ENCODE measurements around the gene FCN3. TPM values are rescaled to one million over a fixed set of nuclear protein-coding genes. Genes with fewer than 3 reads are reported as not detected.
A peak's percentile ranks its signal among the peaks of the same experiment; 100 is the strongest.

FCN3 gene
- total RNA-seq, 2 donors from 2014 or later: 0.26 TPM; not detected in 1

DNA sequence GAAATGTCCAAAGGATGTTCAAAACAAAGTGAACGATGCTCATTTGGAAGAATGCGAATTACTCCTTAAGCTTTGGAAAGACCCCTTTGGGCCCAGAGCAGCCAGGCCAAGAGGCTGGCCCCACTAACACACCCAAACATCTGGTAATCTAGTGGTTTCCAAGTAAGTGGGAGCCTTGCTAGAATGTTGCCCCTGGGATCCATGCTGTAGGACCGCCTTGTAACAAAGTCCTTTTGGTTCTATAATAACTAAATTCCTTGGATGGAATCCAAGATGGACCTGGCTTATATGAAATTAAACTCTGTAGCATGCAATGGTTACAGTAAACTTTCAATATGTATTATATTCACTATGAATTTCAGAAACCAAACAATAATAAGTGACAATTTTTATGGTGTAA, 43.1 kb upstream of the FCN3 start:
- 67 to 78% methylated on average over 1 to 3 of the region's 3 CpGs for WGBS, 2 experiments (ENCODE audit: insufficient coverage in 1 of 2, insufficient read length in 1 of 2)
- no peaks in the 10 kb centered on the region for H3K9me3 ChIP-seq (ENCODE audit: control insufficient read depth, low read length)
- H3K9ac ChIP-seq (ENCODE audit: extremely low read depth, low read length, poor library complexity, severe bottlenecking): no peak overlapping the region
- Mint-ChIP-seq H3K4me3 (no peak overlapping the region), H3K27ac (peak overlapping the region; percentile 54), H3K36me3 (ENCODE audit: low read depth) (peaks cover 53% of the 10 kb centered on the region), H3K9me3 (no peaks in the 10 kb centered on the region), H3K27me3 (ENCODE audit: insufficient read depth) (no peaks in the 10 kb centered on the region), H3K4me1 (peaks cover 22% of the 10 kb centered on the region)
- H3K27ac ChIP-seq (ENCODE audit: low read depth, low read length): peak overlapping the region; percentile 55
- H3K4me1 ChIP-seq (ENCODE audit: control insufficient read depth, insufficient read depth, low read length): peaks cover 5% of the 10 kb centered on the region
- H3K4me3 ChIP-seq (ENCODE audit: low read length): no peak overlapping the region
- TF ChIP-seq, protein P1, sequence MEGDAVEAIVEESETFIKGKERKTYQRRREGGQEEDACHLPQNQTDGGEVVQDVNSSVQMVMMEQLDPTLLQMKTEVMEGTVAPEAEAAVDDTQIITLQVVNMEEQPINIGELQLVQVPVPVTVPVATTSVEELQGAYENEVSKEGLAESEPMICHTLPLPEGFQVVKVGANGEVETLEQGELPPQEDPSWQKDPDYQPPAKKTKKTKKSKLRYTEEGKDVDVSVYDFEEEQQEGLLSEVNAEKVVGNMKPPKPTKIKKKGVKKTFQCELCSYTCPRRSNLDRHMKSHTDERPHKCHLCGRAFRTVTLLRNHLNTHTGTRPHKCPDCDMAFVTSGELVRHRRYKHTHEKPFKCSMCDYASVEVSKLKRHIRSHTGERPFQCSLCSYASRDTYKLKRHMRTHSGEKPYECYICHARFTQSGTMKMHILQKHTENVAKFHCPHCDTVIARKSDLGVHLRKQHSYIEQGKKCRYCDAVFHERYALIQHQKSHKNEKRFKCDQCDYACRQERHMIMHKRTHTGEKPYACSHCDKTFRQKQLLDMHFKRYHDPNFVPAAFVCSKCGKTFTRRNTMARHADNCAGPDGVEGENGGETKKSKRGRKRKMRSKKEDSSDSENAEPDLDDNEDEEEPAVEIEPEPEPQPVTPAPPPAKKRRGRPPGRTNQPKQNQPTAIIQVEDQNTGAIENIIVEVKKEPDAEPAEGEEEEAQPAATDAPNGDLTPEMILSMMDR (conservative IDR thresholded peaks at IDR 0.05): no peak
- H3K36me3 ChIP-seq (ENCODE audit: control insufficient read depth, insufficient read depth, low read length): peaks cover 53% of the 10 kb centered on the region
- no peaks in the 10 kb centered on the region for H3K27me3 ChIP-seq (ENCODE audit: control insufficient read depth, insufficient read depth, low read length, poor library complexity, severe bottlenecking)
- no peak for DNase-seq

DNA sequence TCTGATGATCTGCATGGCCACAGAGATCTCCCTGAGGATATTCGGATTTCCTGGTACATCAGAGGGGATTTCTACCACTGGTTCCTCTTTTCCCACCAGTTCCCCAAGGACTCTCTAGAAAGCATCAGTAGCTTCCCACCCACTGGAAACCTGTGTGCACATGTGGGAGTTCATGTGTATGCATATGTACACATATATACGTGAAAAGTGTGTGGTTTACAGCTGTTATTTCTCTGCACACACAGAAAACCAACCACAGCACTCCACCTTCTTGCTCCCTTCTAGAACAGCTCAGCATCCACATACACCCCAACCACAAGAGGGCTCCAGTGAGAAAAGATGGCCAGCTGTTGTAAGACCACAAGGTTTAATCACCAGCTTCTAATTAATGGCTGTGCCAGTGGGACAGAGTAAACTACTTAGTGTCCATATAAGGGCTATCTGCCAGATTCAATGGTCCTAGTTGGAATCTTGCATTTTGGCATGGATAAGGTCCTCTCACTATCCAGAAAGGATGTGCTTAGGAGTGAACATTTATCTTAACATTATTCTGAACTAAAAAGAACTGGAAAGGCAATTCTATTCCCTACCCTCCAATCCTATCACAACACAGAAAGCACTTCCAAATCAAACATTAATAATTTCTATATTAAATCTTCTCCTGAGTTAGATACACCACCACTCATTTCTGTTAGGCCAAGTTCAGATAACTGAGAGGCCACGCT, 41.9 kb upstream of the FCN3 start:
- Mint-ChIP-seq H3K27ac (no peak overlapping the region), H3K4me3 (no peak overlapping the region), H3K36me3 (ENCODE audit: low read depth) (peaks cover 57% of the 10 kb centered on the region), H3K9me3 (no peaks in the 10 kb centered on the region), H3K27me3 (ENCODE audit: insufficient read depth) (no peaks in the 10 kb centered on the region), H3K4me1 (peaks cover 22% of the 10 kb centered on the region)
- TF ChIP-seq, protein P1 (conservative IDR thresholded peaks at IDR 0.05): peak; percentile 90
- Histone ChIP-seq H3K4me3 (ENCODE audit: low read length) (no peak overlapping the region), H3K27me3 (ENCODE audit: control insufficient read depth, insufficient read depth, low read length, poor library complexity, severe bottlenecking) (no peaks in the 10 kb centered on the region), H3K36me3 (ENCODE audit: control insufficient read depth, insufficient read depth, low read length) (peaks cover 64% of the 10 kb centered on the region), H3K27ac (ENCODE audit: low read depth, low read length) (no peak overlapping the region), H3K9me3 (ENCODE audit: control insufficient read depth, low read length) (no peaks in the 10 kb centered on the region), H3K4me1 (ENCODE audit: control insufficient read depth, insufficient read depth, low read length) (peaks cover 5% of the 10 kb centered on the region), H3K9ac (ENCODE audit: extremely low read depth, low read length, poor library complexity, severe bottlenecking) (no peak overlapping the region)
- 89 to 100% methylated on average over 2 to 3 of the region's 3 CpGs for WGBS, 2 experiments (ENCODE audit: insufficient coverage in 1 of 2, insufficient read length in 1 of 2)
- DNase-seq: peak; percentile 88

DNA sequence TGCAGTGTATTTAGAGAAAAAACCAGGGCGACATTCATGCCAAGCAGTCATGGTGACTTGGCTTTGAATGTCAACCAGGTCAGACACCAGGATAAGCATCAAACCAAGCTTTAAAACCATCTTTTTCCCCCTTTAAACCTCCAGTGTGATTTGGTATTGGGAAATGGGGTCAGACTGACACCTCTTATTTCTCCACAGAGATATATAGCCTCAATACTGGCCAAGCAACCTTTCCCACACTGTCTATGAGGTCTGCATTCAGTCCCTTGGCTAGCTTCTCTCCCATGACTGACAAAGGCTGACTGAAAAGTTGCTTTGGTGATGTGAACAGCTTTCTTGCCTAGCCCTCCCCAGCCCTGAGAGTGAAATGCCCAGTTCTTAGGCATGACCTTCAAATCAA, 39.5 kb upstream of the FCN3 start:
- no peaks in the 10 kb centered on the region for H3K9me3 ChIP-seq (ENCODE audit: control insufficient read depth, low read length)
- no peak for DNase-seq
- TF ChIP-seq, protein P1 (conservative IDR thresholded peaks at IDR 0.05): no peak
- peaks cover 19% of the 10 kb centered on the region for H3K4me1 Mint-ChIP-seq
- no peak overlapping the region for H3K27ac Mint-ChIP-seq
- H3K4me1 ChIP-seq (ENCODE audit: control insufficient read depth, insufficient read depth, low read length): peaks cover 5% of the 10 kb centered on the region
- H3K4me3 ChIP-seq (ENCODE audit: low read length): no peak overlapping the region
- no peak overlapping the region for H3K9ac ChIP-seq (ENCODE audit: extremely low read depth, low read length, poor library complexity, severe bottlenecking)
- no peaks in the 10 kb centered on the region for H3K9me3 Mint-ChIP-seq
- no peak overlapping the region for H3K27ac ChIP-seq (ENCODE audit: low read depth, low read length)
- no peak overlapping the region for H3K4me3 Mint-ChIP-seq
- peaks cover 83% of the 10 kb centered on the region for H3K36me3 ChIP-seq (ENCODE audit: control insufficient read depth, insufficient read depth, low read length)
- H3K27me3 Mint-ChIP-seq (ENCODE audit: insufficient read depth): no peaks in the 10 kb centered on the region
- 100% methylated on average over 1 of the region's 1 CpG; no CpG with 5 or more reads in 1 of the 2 experiments for WGBS, 2 experiments (ENCODE audit: insufficient coverage in 1 of 2, insufficient read length in 1 of 2)
- no peaks in the 10 kb centered on the region for H3K27me3 ChIP-seq (ENCODE audit: control insufficient read depth, insufficient read depth, low read length, poor library complexity, severe bottlenecking)
- peaks cover 77% of the 10 kb centered on the region for H3K36me3 Mint-ChIP-seq (ENCODE audit: low read depth)

Data from endodermal cell (in vitro differentiated cells).